HPDE6-E6E7 (cell line): ENCODE measurements around the gene TMTC1.

ENCODE experiments used
- DNase-seq: peaks from one replicate; pipeline ENCODE4 v3.0.0; 2011; ENCODE audit warnings: missing footprints; ENCODE audit errors: extremely low spot score

The TMTC1 gene

DNA sequence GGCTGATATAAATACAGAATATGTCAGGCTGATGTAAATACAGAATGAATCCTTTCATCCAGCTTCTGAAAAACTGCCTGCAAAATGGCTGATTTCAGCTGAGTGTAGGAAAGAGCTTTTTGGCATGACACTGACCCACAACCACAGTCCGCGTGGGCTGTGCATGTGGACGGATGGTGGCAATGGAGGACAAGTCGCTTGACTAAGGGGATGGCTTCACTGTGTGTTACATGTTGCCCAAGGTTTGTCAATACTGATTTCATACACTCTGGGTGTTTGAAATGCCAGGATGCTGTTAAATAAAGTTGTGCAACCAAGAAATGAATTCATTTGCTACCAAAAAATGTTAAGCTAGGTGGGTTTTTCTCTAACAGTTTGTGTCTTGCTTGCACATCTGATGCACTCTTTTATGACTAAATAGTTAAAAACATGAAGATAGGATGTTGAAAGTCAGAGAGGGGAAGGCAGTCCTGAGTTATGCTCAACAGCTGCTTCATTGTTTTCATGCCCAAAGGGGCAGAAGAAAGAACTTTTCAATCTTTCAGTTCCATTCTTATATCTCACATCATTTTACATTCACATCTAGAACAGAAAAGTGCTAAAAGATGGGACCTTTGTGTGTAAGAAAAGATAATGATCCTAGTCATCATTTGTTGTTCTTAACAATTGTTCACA, 249.8 kb downstream of the TMTC1 start:
- no peak for DNase-seq

GRCh38 chr12:29531471-29531870, 252.3 kb downstream of the TMTC1 start:
- DNase-seq = no peak

DNA sequence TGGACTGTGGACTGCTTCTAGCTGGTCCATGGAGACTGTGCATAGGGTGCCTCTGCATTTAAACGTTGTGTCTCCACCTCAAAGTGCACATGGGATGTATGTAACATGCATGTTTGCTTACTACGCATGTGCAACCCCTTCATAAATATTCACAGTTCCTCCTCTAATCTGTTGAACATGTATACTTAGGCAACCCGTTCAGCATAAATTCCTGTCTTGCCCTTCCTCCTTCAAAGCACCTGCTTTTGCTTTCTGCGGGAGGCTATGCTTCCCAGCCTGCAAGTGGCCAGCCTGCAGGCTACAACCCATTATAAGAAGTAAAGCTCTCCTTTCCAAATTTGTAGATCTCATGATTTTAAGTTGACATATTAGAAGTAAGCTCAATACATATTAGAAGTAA, 253.3 kb downstream of the TMTC1 start:
- DNase-seq = no peak

- no peak for DNase-seq
Observed at GRCh38 chr12:29528161-29528560, 255.6 kb downstream of the TMTC1 start.

- DNase-seq = no peak
Observed at GRCh38 chr12:29521951-29522350, 261.8 kb downstream of the TMTC1 start.

DNA sequence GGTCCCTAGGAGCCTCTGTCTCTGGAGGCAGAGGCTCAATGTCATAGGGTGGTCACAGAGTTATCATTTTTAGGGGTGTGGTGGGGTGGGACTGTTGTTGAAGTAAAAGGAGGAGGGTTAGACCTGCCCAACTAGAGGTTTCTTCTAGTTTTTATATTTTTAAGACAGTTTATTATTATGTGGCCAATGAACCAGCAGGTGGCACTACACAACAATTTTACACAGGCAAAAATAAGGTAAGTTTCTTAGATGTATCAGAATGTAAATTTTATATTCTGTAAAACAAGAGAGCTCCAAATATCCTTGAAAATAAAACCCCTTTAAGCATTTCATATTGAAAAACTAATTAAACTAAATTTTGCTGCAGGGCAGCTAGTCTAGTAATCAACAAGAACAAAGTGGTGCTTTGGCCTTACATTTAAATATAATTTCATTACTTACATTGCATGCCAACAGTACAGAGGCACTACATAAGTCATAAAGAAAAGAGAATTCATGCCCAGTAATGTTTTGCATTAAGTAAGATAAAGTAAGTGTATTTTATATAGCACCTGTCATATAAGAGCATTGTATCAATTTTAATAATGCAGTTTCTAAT, 264.1 kb downstream of the TMTC1 start:
- DNase-seq = no peak

- no peak for DNase-seq
Observed at GRCh38 chr12:29518407-29518806, 265.3 kb downstream of the TMTC1 start.

DNA sequence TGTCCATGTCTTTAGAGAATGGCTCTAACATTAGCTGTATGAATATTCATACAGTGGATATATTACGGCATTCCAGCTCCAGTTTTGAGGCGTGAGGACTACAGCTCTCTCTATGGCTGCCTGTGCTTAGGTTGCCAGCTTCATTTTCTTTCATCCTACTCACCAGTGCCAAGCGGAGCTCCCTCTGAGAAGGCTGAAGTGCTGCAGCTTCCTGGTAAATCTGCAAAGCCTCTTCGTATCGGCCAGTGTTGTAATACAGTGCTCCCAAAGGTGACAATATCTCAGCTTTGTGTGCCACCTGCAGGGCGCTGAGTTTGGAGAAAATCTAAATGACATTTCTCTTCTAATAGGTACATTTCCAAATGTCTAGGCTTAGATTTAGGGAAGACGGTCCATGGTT, 266.5 kb downstream of the TMTC1 start:
- no peak for DNase-seq

DNA sequence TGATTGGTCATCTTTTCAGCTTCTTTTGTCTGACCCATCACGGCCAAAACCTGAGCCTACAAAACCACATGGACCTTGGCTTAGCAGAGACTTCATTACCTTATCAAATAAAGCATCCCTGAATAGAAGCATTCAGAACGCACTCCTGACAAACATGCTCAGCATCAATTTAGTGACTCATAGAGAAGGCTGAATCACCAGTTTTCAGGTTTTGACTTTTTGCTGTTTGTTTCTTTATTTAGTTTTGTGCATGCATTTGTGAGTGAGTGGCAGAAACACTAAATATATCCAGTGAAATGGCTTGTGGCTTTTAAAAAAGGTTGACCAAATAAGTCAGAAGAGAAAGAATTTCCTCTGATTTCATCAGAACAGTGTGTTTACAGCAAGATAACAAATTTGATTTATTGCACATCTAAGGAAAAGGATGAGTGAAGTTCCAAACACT, 267.3 kb downstream of the TMTC1 start:
- DNase-seq = no peak

DNA sequence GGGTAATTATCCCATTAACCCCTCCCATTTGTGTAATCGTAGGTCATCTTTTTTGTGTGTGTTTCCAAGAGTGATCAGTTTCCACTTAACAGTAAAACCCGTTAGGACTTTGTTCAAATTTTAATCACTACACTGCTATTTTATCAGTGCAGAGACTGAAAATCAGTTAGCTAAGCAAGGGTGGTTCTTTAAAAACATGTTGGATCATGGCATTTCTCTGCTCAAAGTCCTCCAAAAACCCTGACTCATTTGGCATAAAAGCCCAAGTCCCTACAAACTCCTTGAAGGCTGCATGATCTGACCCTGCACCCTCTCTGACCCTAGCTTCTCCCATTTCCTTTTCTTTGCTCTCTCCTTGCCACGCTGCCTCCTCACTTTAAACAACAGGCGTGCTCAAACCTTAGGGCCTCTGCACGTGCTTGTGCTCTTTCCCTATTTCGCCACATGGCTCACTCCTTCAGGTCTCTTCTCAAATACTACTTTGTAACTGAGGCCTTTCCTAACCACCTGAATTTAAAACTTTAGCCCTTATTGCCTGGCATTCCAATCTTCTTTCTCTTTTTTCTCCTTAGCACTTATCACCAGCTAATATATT, 273.1 kb downstream of the TMTC1 start:
- DNase-seq = no peak

DNA sequence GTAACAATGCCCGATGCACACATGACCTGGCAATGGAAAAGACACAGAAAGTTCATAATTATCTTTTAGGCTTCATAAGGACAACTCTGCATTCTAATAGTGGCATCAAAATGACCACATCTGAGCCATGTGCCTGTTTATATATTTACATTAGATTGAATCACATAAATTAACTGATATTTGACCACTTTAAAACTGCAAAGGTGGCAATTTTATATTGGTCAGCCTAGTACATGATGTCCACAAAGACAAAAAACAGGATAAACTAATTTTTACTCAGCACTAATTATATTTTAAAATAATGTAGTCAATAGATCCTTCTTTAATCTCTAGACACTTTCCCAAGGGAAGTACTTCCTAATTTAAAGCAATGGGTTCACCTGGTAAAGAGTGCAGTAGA, 274.2 kb downstream of the TMTC1 start:
- DNase-seq = no peak

GRCh38 chr12:29508949-29509348, 274.8 kb downstream of the TMTC1 start:
- no peak for DNase-seq

- DNase-seq = no peak
Observed at GRCh38 chr12:29505122-29505521, 278.6 kb downstream of the TMTC1 start.

- DNase-seq = no peak
Observed at GRCh38 chr12:29503283-29503682, 280.5 kb downstream of the TMTC1 start.

GRCh38 chr12:29499235-29499634, 284.5 kb downstream of the TMTC1 start:
- DNase-seq = no peak

DNA sequence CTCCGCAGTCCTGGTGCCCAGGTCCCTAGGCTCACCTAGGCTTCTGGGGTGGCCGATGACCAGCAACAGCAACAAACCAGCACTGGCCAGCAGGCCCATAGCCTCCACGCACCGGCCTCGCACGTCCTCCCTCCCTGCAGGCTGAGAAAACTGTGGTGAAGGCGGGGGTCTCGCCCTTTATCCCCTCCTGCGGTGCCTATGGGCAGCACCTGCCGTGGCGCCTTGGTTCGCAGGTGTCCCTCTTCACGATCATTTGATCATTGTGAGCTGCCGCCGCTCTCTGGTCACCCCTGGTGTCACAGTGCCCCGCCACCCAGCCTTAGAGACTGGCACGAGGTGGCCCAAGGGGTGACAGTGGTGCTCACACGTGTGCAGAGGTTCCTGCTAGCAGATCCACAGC, 286.2 kb downstream of the TMTC1 start, which contains the start of gene OVCH1:
Gene OVCH1, minus strand, starts transcription at position 99 of the 400 bp plus-strand sequence. Its CDS starts 0 bp downstream, at position 99.
- DNase-seq = no peak

- no peak for DNase-seq
Observed at GRCh38 chr12:29492891-29493290, 290.9 kb downstream of the TMTC1 start.

DNA sequence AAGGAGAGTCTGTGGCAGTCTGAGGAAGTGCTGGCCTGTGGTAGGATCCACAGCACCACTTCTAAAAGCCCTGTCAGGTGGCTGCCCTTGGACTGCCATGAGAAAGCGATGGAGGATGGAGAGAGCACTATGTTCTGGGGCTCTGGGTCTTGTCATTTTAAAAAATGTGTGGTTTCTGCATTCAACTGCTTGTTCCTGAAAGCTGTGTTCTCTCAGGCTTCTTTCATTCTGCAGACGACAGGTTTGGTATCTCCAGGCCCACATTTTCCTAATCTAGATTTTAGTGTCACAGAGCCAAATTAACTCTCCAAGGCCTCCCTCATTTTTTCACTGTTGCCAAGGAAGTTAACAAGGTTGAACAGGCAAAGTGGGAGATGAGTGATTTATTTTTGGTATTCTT, 296.8 kb downstream of the TMTC1 start:
- DNase-seq = no peak

DNA sequence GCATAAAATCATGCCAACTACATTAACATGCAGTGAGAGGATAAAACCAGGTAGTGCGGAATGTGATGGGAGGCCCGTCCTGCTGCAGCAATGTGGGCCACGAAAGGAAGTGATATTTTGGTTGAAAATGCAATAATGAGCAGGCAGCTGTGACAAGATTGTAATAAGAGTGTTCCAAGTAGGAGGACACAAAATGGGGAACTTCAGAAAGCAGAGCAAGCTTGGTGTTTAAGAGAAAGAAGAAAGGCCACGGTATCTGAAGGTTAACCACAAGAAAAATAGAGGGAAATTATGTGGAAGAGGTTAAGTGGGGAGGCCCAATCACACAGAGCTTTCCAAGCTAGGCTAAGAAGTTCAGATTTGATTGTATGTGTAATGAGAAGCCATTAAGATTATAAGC, 320.5 kb downstream of the TMTC1 start:
- DNase-seq = no peak

DNA sequence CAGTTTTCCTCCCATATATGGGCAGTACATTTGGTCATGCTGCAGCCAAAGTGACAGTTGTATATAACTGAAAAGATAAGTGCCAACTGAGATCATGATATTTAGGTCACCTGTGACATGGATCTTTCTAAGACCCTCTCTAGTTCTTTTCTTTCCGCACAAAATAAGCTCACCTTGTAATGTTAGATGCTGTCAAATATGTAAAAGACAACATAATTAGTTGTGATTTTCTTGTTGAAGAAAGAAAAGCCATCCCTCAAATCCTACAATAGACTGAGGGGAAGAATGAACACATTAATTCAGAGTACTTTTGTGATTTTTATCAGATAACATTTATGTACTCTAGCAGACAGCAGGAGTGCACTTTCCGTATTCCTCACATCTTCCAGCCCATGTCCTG, 323.7 kb downstream of the TMTC1 start:
- no peak for DNase-seq

- DNase-seq = no peak
Observed at GRCh38 chr12:29455087-29455486, 328.7 kb downstream of the TMTC1 start.

- DNase-seq = no peak
Observed at GRCh38 chr12:29451888-29452287, 331.9 kb downstream of the TMTC1 start.
